ENCODE results near the gene GIMAP1.
A peak's percentile ranks its signal among the peaks of the same experiment; 100 is the strongest.

GIMAP1 gene

GRCh38 chr7:150753239-150753638, 36.8 kb downstream of the GIMAP1 start:
- no peak for DNase-seq

GRCh38 chr7:150753826-150754603, 37.6 kb downstream of the GIMAP1 start:
- no peak for DNase-seq

GRCh38 chr7:150754951-150755350, 38.5 kb downstream of the GIMAP1 start:
- DNase-seq, result no peak

GRCh38 chr7:150755473-150756099, 39.2 kb downstream of the GIMAP1 start:
- no peak for DNase-seq

- no peak for DNase-seq
These were observed 39.8 kb downstream of the GIMAP1 start for GRCh38 chr7:150756166-150756565.

- DNase-seq, result peak; percentile 9
These were observed 40.4 kb downstream of the GIMAP1 start for GRCh38 chr7:150756858-150757257.

- DNase-seq, result no peak
These were observed 43.1 kb downstream of the GIMAP1 start for GRCh38 chr7:150759479-150759878.

GRCh38 chr7:150766334-150766709, 49.9 kb downstream of the GIMAP1 start:
- DNase-seq, result no peak

- DNase-seq, result no peak
These were observed 53.4 kb downstream of the GIMAP1 start for GRCh38 chr7:150769768-150770167.

Data from DMS 273 treated with DMSO at 0.1 percent for 48 hours (cell line).